Measurements from ENCODE around the gene NKIRAS2.
A peak's percentile ranks its signal among the peaks of the same experiment; 100 is the strongest.

NKIRAS2 gene

GRCh38 chr17:42061646-42062487 lies 42.0 kb downstream of the NKIRAS2 start:
- in situ Hi-C loops (cut with HindIII; ENCODE audit: low pct_ligation_motif_present, low sequenced_read_pairs) = no loop called here
- no peaks in the 10 kb centered on the region for H3K36me3 ChIP-seq (replicated peaks)
- TF ChIP-seq, protein P1, sequence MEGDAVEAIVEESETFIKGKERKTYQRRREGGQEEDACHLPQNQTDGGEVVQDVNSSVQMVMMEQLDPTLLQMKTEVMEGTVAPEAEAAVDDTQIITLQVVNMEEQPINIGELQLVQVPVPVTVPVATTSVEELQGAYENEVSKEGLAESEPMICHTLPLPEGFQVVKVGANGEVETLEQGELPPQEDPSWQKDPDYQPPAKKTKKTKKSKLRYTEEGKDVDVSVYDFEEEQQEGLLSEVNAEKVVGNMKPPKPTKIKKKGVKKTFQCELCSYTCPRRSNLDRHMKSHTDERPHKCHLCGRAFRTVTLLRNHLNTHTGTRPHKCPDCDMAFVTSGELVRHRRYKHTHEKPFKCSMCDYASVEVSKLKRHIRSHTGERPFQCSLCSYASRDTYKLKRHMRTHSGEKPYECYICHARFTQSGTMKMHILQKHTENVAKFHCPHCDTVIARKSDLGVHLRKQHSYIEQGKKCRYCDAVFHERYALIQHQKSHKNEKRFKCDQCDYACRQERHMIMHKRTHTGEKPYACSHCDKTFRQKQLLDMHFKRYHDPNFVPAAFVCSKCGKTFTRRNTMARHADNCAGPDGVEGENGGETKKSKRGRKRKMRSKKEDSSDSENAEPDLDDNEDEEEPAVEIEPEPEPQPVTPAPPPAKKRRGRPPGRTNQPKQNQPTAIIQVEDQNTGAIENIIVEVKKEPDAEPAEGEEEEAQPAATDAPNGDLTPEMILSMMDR (IDR thresholded peaks at IDR 0.05; ENCODE audit: low read depth, low read length, missing control alignments) = no peak
- H3K27ac ChIP-seq = no peak overlapping the region
- no peaks in the 10 kb centered on the region for H3K27me3 ChIP-seq (replicated peaks)
- H3K4me3 ChIP-seq (ENCODE audit: low read depth, low read length) = no peak overlapping the region
- no peak for DNase-seq

- in situ Hi-C loops (cut with HindIII; ENCODE audit: low pct_ligation_motif_present, low sequenced_read_pairs) = no loop called here
- Histone ChIP-seq H3K27ac (no peak overlapping the region), H3K36me3 (replicated peaks) (no peaks in the 10 kb centered on the region), H3K27me3 (replicated peaks) (no peaks in the 10 kb centered on the region), H3K4me3 (ENCODE audit: low read depth, low read length) (no peak overlapping the region)
- TF ChIP-seq, protein P1 (IDR thresholded peaks at IDR 0.05; ENCODE audit: low read depth, low read length, missing control alignments) = no peak
- DNase-seq = no peak
Measured at GRCh38 chr17:42062681-42063080, 42.8 kb downstream of the NKIRAS2 start.

DNA sequence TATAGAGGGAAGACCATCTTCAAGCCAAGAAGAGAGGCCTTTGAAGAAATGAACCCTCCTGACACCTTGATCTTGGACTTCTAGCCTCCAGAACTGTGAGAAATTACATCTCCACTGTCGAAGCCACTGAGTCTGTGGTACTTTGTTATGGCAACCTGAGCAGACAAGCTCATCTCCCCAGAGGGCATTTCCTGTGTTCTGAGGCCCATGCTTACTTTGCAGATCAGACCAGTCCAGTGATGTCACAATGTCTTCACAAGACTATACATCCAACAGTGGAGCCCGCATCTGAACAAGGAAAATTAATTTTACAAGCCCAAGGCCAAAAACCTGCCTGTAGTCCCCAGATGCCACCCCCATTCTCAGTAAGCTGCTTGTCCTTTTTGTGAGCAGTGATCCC lies 45.3 kb downstream of the NKIRAS2 start:
- in situ Hi-C loops (cut with HindIII; ENCODE audit: low pct_ligation_motif_present, low sequenced_read_pairs) = no loop called here
- no peak overlapping the region for H3K4me3 ChIP-seq (ENCODE audit: low read depth, low read length)
- H3K27me3 ChIP-seq (replicated peaks) = no peaks in the 10 kb centered on the region
- TF ChIP-seq, protein P1 (IDR thresholded peaks at IDR 0.05; ENCODE audit: low read depth, low read length, missing control alignments) = no peak
- no peak overlapping the region for H3K27ac ChIP-seq
- no peaks in the 10 kb centered on the region for H3K36me3 ChIP-seq (replicated peaks)
- DNase-seq = no peak

DNA sequence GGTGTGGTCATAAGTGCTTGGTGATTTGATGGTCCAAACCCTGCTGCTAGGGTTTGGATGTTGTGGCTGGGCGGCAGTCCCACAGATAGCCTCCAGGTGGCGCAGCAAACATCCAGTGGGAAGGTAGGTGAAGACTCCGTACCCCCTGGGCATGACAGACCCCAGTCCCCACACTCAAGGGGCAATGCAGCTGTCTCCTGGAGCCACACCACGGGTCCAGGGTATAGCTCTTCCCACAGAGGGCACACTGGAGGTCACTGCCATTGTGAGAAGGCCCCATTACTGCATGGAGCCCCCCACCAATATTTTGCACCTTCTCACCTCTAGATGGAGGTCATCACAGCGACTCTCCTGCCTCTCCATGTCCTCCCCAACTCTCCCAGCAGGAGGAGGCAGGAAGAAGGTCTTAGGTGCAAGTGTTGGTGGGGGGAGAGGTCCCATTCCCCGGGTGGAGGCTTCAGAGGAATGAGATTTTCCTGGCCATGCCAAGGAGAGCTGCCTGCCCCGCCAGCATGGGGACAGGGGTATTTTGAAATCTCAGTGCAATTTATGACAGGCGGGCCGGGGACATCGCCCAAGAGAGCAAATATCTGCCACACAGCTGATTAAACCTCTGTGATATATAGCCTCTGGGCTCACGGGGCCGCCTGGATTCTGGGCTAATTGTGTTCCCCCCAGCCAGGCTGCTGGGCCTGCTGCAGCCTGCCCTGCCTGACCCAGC lies 47.6 kb downstream of the NKIRAS2 start:
- H3K36me3 ChIP-seq (replicated peaks) = no peaks in the 10 kb centered on the region
- in situ Hi-C loops (cut with HindIII; ENCODE audit: low pct_ligation_motif_present, low sequenced_read_pairs) = no loop called here
- no peak overlapping the region for H3K27ac ChIP-seq
- peak; percentile 46 for DNase-seq
- H3K27me3 ChIP-seq (replicated peaks) = peaks cover 11% of the 10 kb centered on the region
- TF ChIP-seq, protein P1 (IDR thresholded peaks at IDR 0.05; ENCODE audit: low read depth, low read length, missing control alignments) = peak; percentile 95
- H3K4me3 ChIP-seq (ENCODE audit: low read depth, low read length) = no peak overlapping the region

DNA sequence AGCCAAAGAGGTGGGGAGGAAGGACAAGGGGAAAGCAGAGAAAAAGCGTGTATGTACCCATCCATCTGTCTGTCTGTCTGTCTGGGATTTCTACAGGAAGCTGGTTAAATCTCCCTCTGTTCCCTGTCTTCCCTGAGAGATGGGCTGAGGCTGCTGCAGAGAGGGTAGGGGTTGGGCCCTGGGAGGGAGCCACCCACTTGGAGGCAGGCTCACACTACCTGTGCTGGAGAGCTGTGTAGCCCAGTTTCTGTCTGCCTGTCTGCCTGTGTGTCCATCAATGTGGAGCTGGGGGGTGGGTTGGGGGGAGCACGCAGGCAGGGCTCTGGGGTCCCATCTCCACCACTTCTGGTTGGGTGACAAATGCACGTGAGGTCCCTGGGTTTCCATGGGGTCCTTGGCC lies 49.1 kb downstream of the NKIRAS2 start:
- H3K27me3 ChIP-seq (replicated peaks) = peaks cover 12% of the 10 kb centered on the region
- TF ChIP-seq, protein P1 (IDR thresholded peaks at IDR 0.05; ENCODE audit: low read depth, low read length, missing control alignments) = no peak
- no peak for DNase-seq
- H3K36me3 ChIP-seq (replicated peaks) = no peaks in the 10 kb centered on the region
- no peak overlapping the region for H3K4me3 ChIP-seq (ENCODE audit: low read depth, low read length)
- no peak overlapping the region for H3K27ac ChIP-seq
- in situ Hi-C loops (cut with HindIII; ENCODE audit: low pct_ligation_motif_present, low sequenced_read_pairs) = no loop called here

All from brain microvascular endothelial cell (primary cell).